Retinal pigment epithelial cell (primary cell): ENCODE results near the gene USP38.
A peak's percentile ranks its signal among the peaks of the same experiment; 100 is the strongest.

Experiments
- DNase-seq: peaks from one replicate; pipeline ENCODE4 v3.0.0-alpha.2; 2010; ENCODE audit warnings: low read depth
- H3K4me3 ChIP-seq: 2 replicates; pipeline ENCODE4 v1.5.1; 2011; ENCODE audit warnings: mild to moderate bottlenecking, low read length, control low read depth, moderate library complexity
- CTCF ChIP-seq: conservative IDR thresholded peaks from 2 replicates; pipeline ENCODE4 v1.5.1; 2011; ENCODE audit warnings: low read depth, low read length, control low read depth, inconsistent platforms

The USP38 gene

GRCh38 chr4:143188136-143189088, 3.7 kb downstream of the USP38 start:
- no peak for TF ChIP-seq CTCF
- H3K4me3 ChIP-seq = peak overlapping the region; percentile 95
- DNase-seq = no peak

GRCh38 chr4:143189528-143189927, 4.8 kb downstream of the USP38 start:
- no peak for DNase-seq
- no peak overlapping the region for H3K4me3 ChIP-seq
- no peak for TF ChIP-seq CTCF

GRCh38 chr4:143195581-143195980, 10.9 kb downstream of the USP38 start:
- DNase-seq = no peak
- TF ChIP-seq CTCF = no peak

DNA sequence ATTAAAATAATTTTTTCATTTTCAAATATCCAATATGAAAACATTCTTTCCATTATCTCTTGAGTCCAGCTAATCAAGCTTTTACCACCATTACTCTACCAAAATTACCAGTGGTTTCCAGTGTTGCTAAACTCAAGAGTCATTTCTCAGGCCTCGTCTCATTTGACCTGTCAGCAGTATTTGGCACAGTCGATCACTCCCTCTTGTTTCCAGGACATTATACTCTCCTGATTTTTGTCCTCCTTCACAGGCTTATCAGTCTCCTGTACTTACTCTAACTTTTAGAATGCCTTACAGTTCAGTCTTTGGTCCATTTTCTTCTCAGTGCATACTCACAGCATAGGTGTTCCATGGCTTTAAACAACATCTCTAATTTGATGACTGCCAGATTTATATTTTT, 11.6 kb downstream of the USP38 start:
- H3K4me3 ChIP-seq = no peak overlapping the region
- no peak for DNase-seq
- no peak for TF ChIP-seq CTCF

More at GRCh38 chr4:143195581-143195980, 10.9 kb downstream of the USP38 start:
- no peak overlapping the region for H3K4me3 ChIP-seq

DNA sequence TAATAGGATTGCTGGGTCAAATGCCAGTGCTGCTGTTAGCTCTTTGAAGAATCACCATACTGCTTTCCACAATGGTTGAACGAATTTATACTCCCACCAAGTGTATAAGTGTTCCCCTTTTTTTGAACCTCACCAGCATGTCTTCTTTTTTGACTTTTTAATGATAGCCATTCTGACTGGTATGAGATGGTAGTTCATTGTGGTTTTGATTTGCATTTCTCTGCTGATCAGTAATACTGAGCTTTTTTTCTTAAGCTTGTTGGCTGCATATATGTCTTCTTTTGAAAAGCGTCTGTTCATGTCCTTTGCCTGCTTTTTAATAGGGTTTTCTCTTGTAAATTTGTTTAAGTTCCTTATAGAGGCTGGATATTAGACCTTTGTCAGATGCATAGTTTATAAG, 14.8 kb downstream of the USP38 start:
- TF ChIP-seq CTCF = no peak
- no peak for DNase-seq
- H3K4me3 ChIP-seq = no peak overlapping the region

GRCh38 chr4:143202824-143203223, 18.1 kb downstream of the USP38 start:
- no peak overlapping the region for H3K4me3 ChIP-seq
- no peak for DNase-seq
- peak; percentile 25 for TF ChIP-seq CTCF

GRCh38 chr4:143203577-143203976, 18.9 kb downstream of the USP38 start:
- no peak for TF ChIP-seq CTCF
- no peak for DNase-seq
- H3K4me3 ChIP-seq = no peak overlapping the region
